ENCODE data around the gene IER3.

IER3 gene

DNA sequence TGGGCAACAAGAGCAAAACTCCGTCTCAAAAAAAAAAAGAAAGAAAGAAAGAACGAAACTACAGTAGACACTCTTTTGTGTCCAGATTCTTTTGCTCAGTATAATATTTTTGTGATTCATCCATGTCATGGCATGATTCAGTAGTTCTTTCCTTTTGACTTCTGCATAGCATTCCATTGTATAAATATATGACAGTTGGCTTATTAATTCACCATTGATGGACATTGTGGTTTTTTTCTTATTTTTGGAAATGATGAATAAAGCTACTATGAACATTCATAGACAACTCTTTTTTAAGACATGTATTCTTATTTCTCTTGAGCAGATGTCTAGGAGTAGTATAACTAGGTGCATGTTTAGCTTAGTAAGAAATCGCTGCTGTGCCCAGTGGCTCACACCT, 10.3 kb upstream of the IER3 start:
- Histone ChIP-seq H3K27me3 (no peaks in the 10 kb centered on the region), H3K36me3 (no peaks in the 10 kb centered on the region), H3K4me3 (no peak overlapping the region), H3K4me1 (peaks cover 0 to 52% (median 40%) of the 10 kb centered on the region in 4 donors), H3K9me3 (no peaks in the 10 kb centered on the region), H3K27ac (peak overlapping the region; percentile 89 to 90)
- intact Hi-C loops (cut with DNase I; ENCODE audit: low total_unique reads): no loop called here
- DNase-seq: no peak
- TF ChIP-seq, protein P1, sequence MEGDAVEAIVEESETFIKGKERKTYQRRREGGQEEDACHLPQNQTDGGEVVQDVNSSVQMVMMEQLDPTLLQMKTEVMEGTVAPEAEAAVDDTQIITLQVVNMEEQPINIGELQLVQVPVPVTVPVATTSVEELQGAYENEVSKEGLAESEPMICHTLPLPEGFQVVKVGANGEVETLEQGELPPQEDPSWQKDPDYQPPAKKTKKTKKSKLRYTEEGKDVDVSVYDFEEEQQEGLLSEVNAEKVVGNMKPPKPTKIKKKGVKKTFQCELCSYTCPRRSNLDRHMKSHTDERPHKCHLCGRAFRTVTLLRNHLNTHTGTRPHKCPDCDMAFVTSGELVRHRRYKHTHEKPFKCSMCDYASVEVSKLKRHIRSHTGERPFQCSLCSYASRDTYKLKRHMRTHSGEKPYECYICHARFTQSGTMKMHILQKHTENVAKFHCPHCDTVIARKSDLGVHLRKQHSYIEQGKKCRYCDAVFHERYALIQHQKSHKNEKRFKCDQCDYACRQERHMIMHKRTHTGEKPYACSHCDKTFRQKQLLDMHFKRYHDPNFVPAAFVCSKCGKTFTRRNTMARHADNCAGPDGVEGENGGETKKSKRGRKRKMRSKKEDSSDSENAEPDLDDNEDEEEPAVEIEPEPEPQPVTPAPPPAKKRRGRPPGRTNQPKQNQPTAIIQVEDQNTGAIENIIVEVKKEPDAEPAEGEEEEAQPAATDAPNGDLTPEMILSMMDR (IDR thresholded peaks at IDR 0.05): no peak

DNA sequence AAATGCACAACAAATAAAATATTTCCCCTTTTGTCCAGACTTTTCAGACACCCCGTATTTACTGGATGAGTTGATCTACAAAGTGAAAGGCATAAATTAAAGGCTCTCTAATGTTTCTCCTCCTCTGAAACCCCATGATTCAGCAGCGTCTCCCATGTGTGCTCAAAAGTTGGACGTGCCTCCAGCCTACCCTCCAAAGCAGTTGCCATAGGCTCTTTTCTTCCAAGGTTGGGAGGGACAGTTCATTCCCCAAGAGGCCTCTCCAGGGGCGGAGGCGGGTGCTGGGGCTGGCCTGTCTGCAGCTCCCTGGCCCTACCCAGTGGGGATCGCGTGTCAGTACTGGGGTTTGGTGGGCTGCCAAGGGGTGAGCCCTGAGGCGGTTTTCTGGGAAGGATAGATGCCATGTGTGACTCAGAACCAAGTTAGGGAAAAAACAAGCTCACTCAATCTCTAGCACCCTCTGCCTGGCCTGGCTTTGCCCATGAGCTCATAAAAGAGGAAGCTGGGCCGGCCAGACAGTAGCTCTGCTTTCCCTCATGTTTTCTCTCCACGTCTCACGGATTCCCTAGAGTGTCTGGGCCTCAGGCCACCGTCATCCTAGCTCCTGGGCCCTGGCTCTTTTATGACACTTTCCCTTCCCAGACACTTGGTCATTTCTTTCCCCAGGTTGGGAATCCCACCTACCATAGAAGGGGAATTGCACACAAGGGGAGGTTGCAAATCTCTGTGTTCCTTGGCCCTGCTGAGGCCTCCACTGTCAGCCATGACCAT, 8.0 kb upstream of the IER3 start:
- intact Hi-C loops (cut with DNase I; ENCODE audit: low total_unique reads): no loop called here
- DNase-seq: peak; percentile 98 to 99
- no peaks in the 10 kb centered on the region for H3K27me3 ChIP-seq
- no peaks in the 10 kb centered on the region for H3K9me3 ChIP-seq
- TF ChIP-seq, protein P1 (IDR thresholded peaks at IDR 0.05): no peak
- H3K27ac ChIP-seq: peak overlapping the region; percentile 89 to 90
- no peak overlapping the region for H3K4me3 ChIP-seq
- H3K4me1 ChIP-seq: peaks cover 0 to 57% (median 27%) of the 10 kb centered on the region in 4 donors
- H3K36me3 ChIP-seq: no peaks in the 10 kb centered on the region

DNA sequence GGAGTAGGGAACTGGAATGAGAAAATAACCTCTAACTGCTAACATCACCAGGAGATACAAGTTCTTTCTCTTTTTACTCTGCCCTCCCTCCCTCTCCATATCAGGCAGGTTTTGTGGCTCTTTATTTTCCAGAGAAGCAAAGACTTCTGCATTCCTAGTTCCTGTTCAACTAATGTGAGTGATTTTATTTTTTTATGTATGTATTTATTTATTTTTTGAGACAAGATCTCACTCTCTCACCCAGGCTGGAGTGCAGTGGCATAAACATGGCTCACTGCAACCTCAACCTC, 6.0 kb upstream of the IER3 start:
- Histone ChIP-seq H3K27ac (peak overlapping the region; percentile 89 to 90), H3K4me1 (peaks cover 0 to 49% (median 24%) of the 10 kb centered on the region in 4 donors), H3K36me3 (no peaks in the 10 kb centered on the region), H3K27me3 (no peaks in the 10 kb centered on the region), H3K9me3 (no peaks in the 10 kb centered on the region), H3K4me3 (no peak overlapping the region)
- TF ChIP-seq, protein P1 (IDR thresholded peaks at IDR 0.05): no peak
- intact Hi-C loops (cut with DNase I; ENCODE audit: low total_unique reads): no loop called here
- DNase-seq: no peak

DNA sequence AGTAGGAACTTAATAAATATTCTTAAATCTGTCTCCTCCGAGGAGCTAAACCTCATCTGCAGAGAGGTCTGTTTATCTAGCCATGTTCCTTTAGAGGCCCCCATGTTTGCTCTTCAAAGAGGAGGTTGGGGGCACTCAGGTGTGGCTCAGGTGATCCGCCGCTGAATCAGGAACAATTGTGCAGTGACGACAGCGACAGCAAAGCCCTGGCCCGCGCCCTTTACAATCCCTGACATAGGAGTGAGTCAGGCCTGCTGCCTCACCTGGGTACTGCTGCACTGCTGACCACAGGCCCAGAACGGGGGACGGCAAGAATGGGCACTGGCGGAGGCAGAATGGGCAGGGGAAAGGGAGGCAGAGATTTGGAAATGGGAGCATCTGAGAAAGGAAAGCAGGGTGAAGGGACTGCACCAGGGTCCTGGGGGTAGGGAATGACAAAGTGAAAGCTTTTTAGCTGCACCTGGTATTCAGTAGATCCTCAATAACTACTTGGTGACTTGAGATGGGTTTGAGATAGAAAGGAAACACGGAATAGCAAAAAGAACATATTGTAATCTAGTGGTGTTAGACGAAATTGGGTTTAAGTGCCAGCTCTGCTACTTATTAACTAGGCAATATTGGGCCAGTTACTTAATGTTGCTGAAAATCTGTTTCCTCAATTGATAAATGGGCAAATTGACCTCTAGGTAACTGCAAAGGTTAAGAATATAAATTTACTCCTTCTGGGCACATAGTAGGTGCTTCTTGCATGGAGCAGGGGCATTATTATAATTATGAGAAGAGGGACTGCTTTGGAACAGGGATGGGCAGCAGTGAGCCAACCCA, 5.4 kb upstream of the IER3 start:
- Histone ChIP-seq H3K36me3 (no peaks in the 10 kb centered on the region), H3K4me3 (no peak overlapping the region), H3K27me3 (no peaks in the 10 kb centered on the region), H3K27ac (peak overlapping the region; percentile 89 to 90), H3K4me1 (peaks cover 0 to 50% (median 26%) of the 10 kb centered on the region in 4 donors), H3K9me3 (no peaks in the 10 kb centered on the region)
- no peak for DNase-seq
- TF ChIP-seq, protein P1 (IDR thresholded peaks at IDR 0.05): no peak
- intact Hi-C loops (cut with DNase I; ENCODE audit: low total_unique reads): loop anchor here (10.0 kb wide), 1 partner anchor 335 kb away; no protein-coding TSS in a partner anchor

DNA sequence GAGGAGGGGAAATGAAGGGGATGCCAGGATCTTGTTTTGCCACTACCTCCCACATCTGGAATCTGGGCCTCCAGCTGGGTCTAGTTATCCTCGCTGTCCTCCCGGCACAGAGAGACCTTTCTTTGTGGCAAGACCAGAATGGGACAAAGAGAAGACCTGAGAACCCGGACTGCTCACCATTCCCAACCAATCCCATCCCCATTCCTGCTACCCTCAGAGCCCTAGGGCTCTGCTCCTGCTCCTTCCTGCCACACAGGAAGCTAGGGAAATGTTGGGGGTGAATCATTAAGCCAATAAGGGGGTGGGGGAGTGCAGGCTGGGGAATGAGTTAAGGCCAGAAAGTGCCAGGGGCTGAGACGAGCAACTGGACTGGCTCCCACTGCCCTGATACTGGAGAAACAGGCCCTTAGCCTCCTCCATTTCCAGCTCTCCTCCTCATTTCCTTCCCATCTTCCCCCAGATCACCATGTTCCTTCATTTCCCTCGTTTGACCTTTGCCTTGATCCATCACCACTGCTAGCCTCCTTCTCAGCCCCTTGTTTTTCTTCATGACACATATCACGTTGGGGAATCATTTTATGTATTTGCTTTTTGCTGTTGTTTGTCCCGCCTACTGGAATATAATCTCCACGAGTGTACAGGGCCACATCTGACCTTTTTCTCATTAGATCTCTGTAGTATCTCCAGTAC, 4.6 kb upstream of the IER3 start:
- H3K36me3 ChIP-seq: no peaks in the 10 kb centered on the region
- intact Hi-C loops (cut with DNase I; ENCODE audit: low total_unique reads): loop anchor here (10.0 kb wide), 1 partner anchor 336 kb away; no protein-coding TSS in a partner anchor
- no peaks in the 10 kb centered on the region for H3K9me3 ChIP-seq
- H3K27me3 ChIP-seq: no peaks in the 10 kb centered on the region
- TF ChIP-seq, protein P1 (IDR thresholded peaks at IDR 0.05): no peak
- peak overlapping the region in 1 of 2 donors; percentile 90 for H3K27ac ChIP-seq
- peaks cover 0 to 52% (median 28%) of the 10 kb centered on the region in 4 donors for H3K4me1 ChIP-seq
- DNase-seq: no peak
- H3K4me3 ChIP-seq: no peak overlapping the region
